SKM-1 treated with dmso at 0.1 percent for 144 hours (cell line): Measurements from ENCODE around the gene SDC4.

Experiments
- DNase-seq: peaks from one replicate; lab custom pipeline; 2025; ENCODE audit not compliant: unreplicated experiment; lab: John Stamatoyannopoulos, UW

SDC4 gene

DNA sequence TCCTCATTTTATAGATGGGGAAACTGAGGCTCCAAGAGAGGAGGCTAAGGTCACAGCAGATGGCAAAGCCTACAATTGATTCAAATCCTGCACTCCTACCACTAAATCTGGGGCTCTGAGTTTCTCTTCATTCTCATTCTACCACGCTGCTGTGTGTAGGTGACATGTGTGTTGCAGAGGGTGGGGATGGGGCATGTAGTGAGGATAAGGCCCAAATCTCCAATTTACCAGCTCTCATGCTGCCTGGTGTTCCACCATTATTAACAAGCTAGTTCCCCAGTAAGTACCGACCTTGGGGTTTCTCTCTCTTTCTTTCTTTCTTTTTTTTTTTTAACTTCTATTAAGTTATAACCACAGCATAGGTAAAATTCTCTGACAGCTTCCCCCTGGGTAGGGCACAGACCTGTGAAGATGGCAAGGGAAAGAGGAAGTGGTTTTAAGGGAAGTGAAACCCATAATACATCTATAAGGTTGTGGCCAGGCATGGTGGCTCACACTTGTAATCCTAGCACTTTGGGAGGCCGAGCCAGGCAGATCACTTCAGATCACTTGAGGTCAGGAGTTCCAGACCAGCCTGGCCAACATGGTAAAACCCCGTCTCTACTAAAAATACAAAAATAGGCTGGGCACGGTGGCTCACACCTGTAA lies 27.2 kb downstream of the SDC4 start:
- DNase-seq: peak; percentile 77

- no peak for DNase-seq
These were observed 29.3 kb downstream of the SDC4 start for GRCh38 chr20:45318948-45319347.

- DNase-seq: no peak
These were observed 29.8 kb downstream of the SDC4 start for GRCh38 chr20:45318386-45318939.

DNA sequence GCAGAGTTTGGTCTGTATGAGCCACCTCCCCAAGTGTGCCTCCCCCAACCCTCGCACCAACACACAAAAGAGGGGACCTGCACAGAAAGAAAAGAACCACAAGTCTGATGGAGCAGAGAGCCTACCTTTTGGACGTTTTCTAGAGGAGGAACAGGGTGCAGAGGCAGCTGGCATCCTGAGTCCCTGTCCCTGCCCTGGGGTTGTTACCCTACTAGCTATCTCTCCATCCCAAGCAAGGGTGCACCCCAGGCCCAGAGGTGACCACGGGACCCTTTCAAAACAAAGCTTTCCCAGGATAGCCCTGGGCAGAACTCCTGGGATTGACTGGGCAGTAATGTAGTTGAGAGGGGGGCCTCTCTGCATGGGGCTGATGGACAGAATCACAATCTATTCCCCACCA lies 30.4 kb downstream of the SDC4 start:
- no peak for DNase-seq

DNA sequence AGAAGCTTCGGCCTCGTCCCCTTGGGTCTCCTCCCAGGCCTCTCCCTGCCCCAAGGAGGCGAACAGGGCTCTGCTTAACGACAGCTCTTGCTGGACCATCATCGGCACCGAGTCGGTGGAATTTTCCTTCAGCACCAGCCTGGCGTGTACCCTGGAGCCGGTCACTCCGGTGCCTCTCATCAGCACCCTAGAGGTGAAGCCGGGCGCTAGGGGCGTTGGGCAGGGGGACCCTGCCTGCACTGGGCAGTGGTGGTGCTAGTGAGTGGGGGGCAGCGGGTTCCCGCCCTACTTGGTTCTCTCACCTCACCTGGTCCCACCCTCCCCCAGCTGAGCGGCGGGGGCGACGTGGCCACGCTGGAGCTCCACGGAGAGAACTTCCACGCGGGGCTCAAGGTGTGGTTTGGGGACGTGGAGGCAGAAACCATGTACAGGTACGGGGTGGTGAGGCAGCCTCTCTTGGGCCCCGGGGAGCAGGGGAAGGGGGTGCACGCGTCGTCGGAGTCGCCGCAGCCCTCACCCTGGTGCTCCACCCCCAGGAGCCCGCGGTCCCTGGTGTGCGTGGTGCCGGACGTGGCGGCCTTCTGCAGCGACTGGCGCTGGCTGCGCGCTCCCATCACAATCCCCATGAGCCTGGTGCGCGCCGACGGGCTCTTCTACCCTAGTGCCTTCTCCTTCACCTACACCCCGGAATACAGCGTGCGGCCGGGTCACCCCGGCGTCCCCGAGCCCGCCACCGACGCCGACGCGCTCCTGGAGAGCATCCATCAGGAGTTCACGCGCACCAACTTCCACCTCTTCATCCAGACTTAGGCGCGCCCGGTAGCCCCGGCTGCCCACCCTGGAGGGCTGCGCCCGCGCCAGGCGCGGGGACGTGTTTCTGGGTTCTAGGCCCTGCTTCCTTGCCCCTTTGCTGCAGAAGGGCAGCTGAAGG lies 31.8 kb downstream of the SDC4 start:
- DNase-seq: no peak

DNA sequence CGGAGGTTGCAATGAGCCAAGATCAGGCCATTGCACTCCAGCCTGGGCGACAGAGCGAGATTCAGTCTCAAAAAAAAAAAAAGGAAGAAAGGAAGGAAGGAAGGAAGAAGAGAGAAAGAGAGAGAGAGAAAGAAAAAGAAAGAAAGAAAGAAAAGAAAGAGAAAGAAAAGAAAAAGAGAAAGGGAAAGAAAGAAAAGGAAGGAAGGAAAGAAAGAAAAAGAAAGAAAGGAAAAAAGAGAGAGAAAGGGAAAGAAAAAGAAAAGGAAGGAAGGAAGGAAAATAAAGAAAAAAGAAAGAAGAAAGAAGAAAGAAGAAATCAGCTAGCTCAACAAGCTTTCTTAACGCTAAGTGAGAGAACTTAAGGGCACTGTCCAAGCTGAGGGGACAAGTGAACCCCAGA lies 32.6 kb downstream of the SDC4 start:
- no peak for DNase-seq

- no peak for DNase-seq
These were observed 34.3 kb downstream of the SDC4 start for GRCh38 chr20:45313943-45314342.

GRCh38 chr20:45313065-45313695 lies 35.0 kb downstream of the SDC4 start:
- no peak for DNase-seq

DNA sequence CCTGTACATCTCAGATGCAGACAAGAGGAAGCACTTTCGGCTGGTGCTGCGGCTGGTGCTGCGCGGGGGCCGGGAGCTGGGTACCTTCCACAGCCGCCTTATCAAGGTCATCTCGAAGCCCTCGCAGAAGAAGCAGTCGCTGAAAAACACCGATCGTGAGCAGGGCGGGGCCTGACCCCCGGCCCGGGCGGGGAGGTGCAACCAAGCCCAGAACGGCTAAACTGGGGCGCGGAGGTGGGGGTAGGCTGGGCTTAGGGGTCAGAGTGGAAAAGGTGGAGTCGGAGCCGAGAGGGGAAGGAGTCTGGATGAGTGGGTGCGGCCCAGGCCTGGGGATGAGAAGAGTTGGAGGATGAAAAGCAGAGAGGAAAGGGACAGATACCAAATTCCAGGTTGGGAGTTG lies 36.0 kb downstream of the SDC4 start:
- DNase-seq: no peak

- DNase-seq: peak; percentile 64
These were observed 36.5 kb downstream of the SDC4 start for GRCh38 chr20:45311589-45312211.

- DNase-seq: no peak
These were observed 39.1 kb downstream of the SDC4 start for GRCh38 chr20:45309075-45309474.

DNA sequence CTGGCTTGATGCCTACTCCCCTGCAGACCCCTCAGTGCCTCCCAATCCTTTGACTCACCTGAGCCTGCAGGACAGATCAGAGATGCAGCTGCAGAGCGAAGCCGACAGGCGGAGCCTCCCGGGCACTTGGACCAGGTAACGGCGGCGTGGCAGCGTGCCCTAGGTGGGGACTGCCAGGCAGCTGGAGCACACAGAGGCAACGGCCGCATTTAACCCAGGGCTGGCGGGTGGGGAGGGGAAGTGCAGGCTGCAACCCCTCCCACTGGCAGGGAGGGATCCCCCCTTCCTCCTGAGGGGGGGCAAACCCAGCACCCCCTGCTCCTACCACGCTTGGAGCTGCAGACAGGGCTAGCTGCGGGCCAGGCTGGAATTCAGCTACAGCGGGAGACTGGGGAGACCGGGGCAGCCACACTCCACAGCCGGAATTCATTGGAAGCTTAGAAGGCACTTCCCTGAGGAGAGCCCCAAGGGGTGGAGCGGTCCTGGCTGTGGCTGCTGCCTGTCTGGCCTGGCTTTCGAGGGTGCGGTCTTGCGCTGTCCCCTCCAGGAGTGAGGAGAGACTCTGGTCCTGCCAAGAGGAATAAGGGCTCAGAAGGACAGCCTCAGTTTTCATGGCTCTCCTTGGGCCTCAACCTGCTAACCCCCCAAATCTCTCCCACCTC lies 40.0 kb downstream of the SDC4 start, which contains the start of gene MATN4:
Gene MATN4, minus strand, starts transcription at position 183 of the 662 bp plus-strand sequence. CDS start 2,717 bp downstream, outside the sequence.
- no peak for DNase-seq

DNA sequence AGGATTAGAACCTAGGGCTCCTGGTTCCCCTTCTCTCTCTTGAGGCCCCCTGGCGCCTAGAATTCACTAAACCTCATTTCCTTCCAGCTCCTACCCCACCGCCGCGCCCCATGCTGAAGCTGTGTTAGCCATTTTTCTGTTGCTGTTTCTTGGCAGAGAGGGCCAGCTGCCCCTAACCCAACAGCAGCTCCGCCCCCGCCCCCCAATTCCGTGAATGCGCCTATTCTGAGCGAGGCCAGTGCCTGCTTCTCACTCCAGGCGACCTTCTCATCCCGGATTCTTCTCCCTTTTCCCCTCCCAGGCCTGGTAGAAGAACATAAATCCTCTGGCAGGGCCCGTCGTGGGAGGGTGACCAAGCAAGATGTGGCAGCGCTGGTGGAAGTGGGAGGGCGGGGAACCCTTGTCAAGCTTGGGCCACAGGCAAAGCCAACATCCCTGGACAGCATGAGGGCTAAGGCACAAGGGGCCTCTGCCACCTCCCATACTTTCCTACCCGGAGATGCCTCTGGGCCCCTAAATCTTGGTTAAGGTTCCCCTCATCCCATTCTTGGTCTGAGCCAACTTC lies 41.1 kb downstream of the SDC4 start:
- no peak for DNase-seq

DNA sequence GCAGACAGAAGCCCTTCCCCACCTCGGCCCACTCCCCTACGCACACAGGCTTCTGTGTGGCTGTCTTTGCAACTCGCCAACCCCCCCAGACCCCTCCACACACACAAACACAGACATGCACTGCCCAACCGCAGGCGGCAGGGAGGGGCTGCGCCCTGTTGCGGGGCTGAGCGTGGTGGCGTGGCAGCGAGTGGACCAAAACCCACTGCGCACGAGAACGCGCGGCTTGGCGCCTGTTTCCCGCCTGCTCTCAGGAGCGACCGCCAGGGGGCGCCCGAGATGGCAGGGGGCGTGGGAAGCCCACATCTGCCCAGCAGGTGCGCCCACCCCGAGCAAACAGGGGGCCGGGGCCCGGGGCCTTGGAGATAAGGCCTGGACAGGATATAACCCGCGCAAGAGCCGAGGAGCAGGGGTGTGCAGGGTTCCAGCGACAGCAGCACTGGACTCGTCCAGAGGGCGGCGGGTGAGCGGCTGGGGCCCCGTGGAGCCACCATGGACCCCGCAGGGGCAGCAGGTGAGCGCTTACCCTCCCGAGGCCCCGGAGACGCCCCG lies 41.7 kb downstream of the SDC4 start, which contains the start of gene RBPJL:
Gene RBPJL, plus strand, starts transcription at position 410 of the 552 bp plus-strand sequence. Its CDS starts 83 bp downstream, at position 493.
- DNase-seq: peak; percentile 15

- no peak for DNase-seq
These were observed 43.0 kb downstream of the SDC4 start for GRCh38 chr20:45305262-45305661.

DNA sequence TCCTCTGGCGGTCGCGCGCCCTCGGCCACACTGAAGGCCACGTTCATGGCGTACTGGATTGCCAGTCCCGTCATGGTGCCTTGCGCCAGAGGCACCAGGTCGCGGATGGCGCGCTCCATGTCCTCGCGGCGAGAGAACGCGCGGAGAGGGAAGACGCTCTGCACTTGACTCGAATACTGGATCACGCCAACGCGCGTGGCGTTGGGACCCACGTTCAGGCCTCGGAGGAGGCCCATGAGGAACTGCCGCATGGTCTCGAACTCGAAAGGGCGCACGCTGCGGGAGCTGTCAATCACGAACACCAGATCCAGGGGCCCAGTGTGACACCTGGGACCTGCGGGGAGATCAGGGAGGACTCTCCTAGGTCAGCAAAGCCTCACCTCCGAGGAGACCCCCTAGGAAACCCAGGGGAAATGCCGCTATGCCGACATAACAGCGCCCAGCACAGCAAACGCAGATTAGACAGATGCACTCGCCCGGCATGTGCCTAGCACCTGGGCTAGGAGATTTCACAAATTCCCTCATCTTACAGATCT lies 43.7 kb downstream of the SDC4 start:
- DNase-seq: no peak

DNA sequence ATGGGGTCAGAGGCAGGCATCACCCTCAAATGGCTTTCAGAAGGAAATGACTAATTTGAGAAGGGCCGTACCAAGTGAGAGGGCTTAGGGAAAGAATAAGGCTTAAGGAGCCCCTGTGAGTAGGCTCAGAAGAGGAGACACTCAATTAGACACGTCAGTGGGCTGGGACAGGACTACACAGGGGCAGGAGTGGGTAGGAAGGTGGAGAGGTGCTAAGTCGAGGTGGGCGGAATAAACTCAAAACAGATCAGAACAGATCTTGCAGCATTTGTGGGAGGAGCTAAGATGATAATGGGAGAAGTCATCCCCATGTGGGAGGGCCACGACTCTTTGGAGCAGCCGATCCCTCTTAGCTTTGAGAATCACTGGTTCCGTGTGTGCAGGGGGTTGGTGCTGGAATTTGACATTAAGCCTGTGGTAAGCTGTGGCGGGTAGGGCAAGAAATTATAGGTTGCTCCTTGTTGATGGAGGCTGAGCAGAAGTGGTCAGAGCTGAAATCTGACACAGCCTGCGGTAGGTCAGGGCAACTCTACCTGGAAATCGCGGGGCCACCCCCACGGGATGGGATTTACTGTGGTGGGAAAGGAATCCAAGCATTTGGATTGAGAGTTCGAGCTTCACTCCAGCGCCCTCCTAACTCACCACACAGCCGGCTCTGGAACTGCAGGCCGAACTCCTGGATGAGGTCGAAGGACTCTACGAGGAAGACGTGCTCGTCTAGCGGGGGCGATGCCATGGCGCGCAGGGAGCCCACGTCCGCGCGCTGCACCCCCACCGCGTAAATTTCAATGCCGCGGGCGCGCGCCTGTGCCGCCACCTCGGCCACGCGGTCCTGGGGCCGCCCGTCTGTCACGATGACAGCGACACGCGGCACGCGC lies 44.4 kb downstream of the SDC4 start:
- no peak for DNase-seq

- DNase-seq: no peak
These were observed 46.4 kb downstream of the SDC4 start for GRCh38 chr20:45301824-45302271.
